ENCODE measurements around the gene RBM17. TPM values are rescaled to one million over a fixed set of nuclear protein-coding genes. Genes with fewer than 3 reads are reported as not detected.
"Not testable (repeated sequence)": the region's sequence is repeated elsewhere in the genome, so short reads cannot be mapped to it uniquely, and the experiment has no call there.

RBM17 gene
- total and polyA plus RNA-seq, 4 donors: 16.5 to 44.8 (median 34.1) TPM

- Histone ChIP-seq H3K4me3 (ENCODE audit: low read depth in 1 of 3, low read length in 3 of 3) (no peak within 1 kb of the TSS), H3K36me3 (ENCODE audit: control insufficient read depth in 4 of 4, insufficient read depth in 3 of 4, low read depth in 1 of 4, low read length in 3 of 4) (no peaks in the 10 kb centered on the region), H3K27me3 (ENCODE audit: control insufficient read depth in 4 of 4, insufficient read depth in 4 of 4, low read length in 3 of 4) (no peaks in the 10 kb centered on the region), H3K27ac (ENCODE audit: low read depth in 1 of 2, low read length in 2 of 2) (no peak within 1 kb of the TSS), H3K9me3 (ENCODE audit: control insufficient read depth in 4 of 4, low read length in 3 of 4) (no peaks in the 10 kb centered on the region), H3K4me1 (ENCODE audit: control insufficient read depth in 4 of 4, insufficient read depth in 4 of 4, low read length in 3 of 4) (peaks cover 0 to 3% (median 0%) of the 10 kb centered on the region in 4 donors), H3K9ac (ENCODE audit: low read depth in 1 of 2, low read length in 2 of 2) (no peak within 1 kb of the TSS)
- no peak for DNase-seq (ENCODE audit: low spot score)
- TF ChIP-seq, protein P1, sequence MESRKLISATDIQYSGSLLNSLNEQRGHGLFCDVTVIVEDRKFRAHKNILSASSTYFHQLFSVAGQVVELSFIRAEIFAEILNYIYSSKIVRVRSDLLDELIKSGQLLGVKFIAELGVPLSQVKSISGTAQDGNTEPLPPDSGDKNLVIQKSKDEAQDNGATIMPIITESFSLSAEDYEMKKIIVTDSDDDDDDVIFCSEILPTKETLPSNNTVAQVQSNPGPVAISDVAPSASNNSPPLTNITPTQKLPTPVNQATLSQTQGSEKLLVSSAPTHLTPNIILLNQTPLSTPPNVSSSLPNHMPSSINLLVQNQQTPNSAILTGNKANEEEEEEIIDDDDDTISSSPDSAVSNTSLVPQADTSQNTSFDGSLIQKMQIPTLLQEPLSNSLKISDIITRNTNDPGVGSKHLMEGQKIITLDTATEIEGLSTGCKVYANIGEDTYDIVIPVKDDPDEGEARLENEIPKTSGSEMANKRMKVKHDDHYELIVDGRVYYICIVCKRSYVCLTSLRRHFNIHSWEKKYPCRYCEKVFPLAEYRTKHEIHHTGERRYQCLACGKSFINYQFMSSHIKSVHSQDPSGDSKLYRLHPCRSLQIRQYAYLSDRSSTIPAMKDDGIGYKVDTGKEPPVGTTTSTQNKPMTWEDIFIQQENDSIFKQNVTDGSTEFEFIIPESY (IDR thresholded peaks at IDR 0.05): no peak
- TF ChIP-seq, protein P2, sequence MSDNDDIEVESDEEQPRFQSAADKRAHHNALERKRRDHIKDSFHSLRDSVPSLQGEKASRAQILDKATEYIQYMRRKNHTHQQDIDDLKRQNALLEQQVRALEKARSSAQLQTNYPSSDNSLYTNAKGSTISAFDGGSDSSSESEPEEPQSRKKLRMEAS (IDR thresholded peaks at IDR 0.05): no peak
- TF ChIP-seq NR2F2 (IDR thresholded peaks at IDR 0.05) (no peak), ATF3 (IDR thresholded peaks at IDR 0.05) (no peak), YY1 (IDR thresholded peaks at IDR 0.05) (no peak), FOXA2 (IDR thresholded peaks at IDR 0.05) (no peak), TAF1 (conservative IDR thresholded peaks at IDR 0.05) (no peak), GABPA (IDR thresholded peaks at IDR 0.05 in 1 of 2, conservative IDR thresholded peaks at IDR 0.05 in 1 of 2) (no peak)
- WGBS: 82% methylated on average over 18 of the region's 18 CpGs
Measured at GRCh38 chr10:6062101-6062771, 26.6 kb upstream of the RBM17 start, which contains the start of gene IL2RA. IL2RA (minus strand) TSS chr10:6062367; CDS start chr10:6062151, 216 bp downstream.

DNA sequence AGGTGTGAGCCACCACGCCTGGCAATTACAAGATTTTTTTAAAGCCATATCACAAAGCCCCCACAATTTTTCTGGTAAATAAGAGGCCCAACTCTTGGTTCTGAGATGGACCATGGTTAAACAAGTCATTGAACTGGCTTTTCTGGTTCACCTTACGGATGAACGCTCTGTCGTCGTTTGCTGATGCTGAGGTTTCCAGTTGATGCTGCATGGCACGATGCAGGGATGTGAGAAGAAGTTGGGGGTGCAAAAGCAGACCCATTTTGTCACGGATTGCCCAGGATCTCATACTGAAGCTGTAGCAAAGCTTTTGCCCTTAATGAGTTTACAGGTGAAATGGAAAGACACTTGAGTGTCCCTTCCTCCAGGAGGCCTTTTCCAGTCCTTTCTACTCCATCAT is 24.7 kb upstream of the RBM17 start:
- no peaks in the 10 kb centered on the region for H3K27me3 ChIP-seq (ENCODE audit: control insufficient read depth in 4 of 4, insufficient read depth in 4 of 4, low read length in 3 of 4)
- TF ChIP-seq TAF1 (conservative IDR thresholded peaks at IDR 0.05) (no peak), RAD21 (IDR thresholded peaks at IDR 0.05) (no peak), SP1 (IDR thresholded peaks at IDR 0.05) (no peak), NR2F2 (IDR thresholded peaks at IDR 0.05) (no peak), GABPA (IDR thresholded peaks at IDR 0.05 in 1 of 2, conservative IDR thresholded peaks at IDR 0.05 in 1 of 2) (no peak), HNF4G (IDR thresholded peaks at IDR 0.05) (no peak)
- DNase-seq (ENCODE audit: low spot score): no peak
- WGBS: 92% methylated on average over 7 of the region's 7 CpGs
- no peaks in the 10 kb centered on the region for H3K4me1 ChIP-seq (ENCODE audit: control insufficient read depth in 4 of 4, insufficient read depth in 4 of 4, low read length in 3 of 4)
- no peak overlapping the region for H3K27ac ChIP-seq (ENCODE audit: low read depth in 1 of 2, low read length in 2 of 2)
- H3K36me3 ChIP-seq (ENCODE audit: control insufficient read depth in 4 of 4, insufficient read depth in 3 of 4, low read depth in 1 of 4, low read length in 3 of 4): no peaks in the 10 kb centered on the region
- no peaks in the 10 kb centered on the region for H3K9me3 ChIP-seq (ENCODE audit: control insufficient read depth in 4 of 4, low read length in 3 of 4)
- no peak overlapping the region for H3K4me3 ChIP-seq (ENCODE audit: low read depth in 1 of 3, low read length in 3 of 3)
- no peak overlapping the region for H3K9ac ChIP-seq (ENCODE audit: low read depth in 1 of 2, low read length in 2 of 2)

GRCh38 chr10:6064726-6065125 is 24.1 kb upstream of the RBM17 start:
- not testable (repeated sequence) for H3K4me3 ChIP-seq (ENCODE audit: low read depth in 1 of 3, low read length in 3 of 3)

More at GRCh38 chr10:6064726-6065125, 24.1 kb upstream of the RBM17 start:
- not testable (repeated sequence) for H3K27ac ChIP-seq (ENCODE audit: low read depth in 1 of 2, low read length in 2 of 2); H3K36me3 ChIP-seq (ENCODE audit: control insufficient read depth in 4 of 4, insufficient read depth in 3 of 4, low read depth in 1 of 4, low read length in 3 of 4); H3K9me3 ChIP-seq (ENCODE audit: control insufficient read depth in 4 of 4, low read length in 3 of 4); H3K9ac ChIP-seq (ENCODE audit: low read depth in 1 of 2, low read length in 2 of 2); H3K4me1 ChIP-seq (ENCODE audit: control insufficient read depth in 4 of 4, insufficient read depth in 4 of 4, low read length in 3 of 4); H3K27me3 ChIP-seq (ENCODE audit: control insufficient read depth in 4 of 4, insufficient read depth in 4 of 4, low read length in 3 of 4); DNase-seq (ENCODE audit: low spot score)
- 93% methylated on average over 3 of the region's 3 CpGs for WGBS
